Pulmonary artery endothelial cell (primary cell): ENCODE measurements around the gene PEX14. TPM values are rescaled to one million over a fixed set of nuclear protein-coding genes. Genes with fewer than 3 reads are reported as not detected.

ENCODE experiments used
- DNase-seq: peaks from one replicate; pipeline ENCODE4 v3.0.0-alpha.2; 2011; ENCODE audit warnings: low read depth, low spot score
- total RNA-seq: library from RNA; depleted of rRNA; stranded (reverse); fragments of >200 nt; gene quantifications from 2 replicates; pipeline ENCODE4 v1.2.3, GENCODE V29; 2014

Gene PEX14
- total RNA-seq, 1 donor from 2014 or later = 13.3 TPM

- DNase-seq = no peak
Measured at GRCh38 chr1:10662824-10663677, 188.3 kb downstream of the PEX14 start.

GRCh38 chr1:10663678-10664035 lies 188.9 kb downstream of the PEX14 start:
- DNase-seq = no peak

GRCh38 chr1:10664251-10664650 lies 189.5 kb downstream of the PEX14 start:
- no peak for DNase-seq

- DNase-seq = no peak
Measured at GRCh38 chr1:10665226-10665625, 190.5 kb downstream of the PEX14 start.

DNA sequence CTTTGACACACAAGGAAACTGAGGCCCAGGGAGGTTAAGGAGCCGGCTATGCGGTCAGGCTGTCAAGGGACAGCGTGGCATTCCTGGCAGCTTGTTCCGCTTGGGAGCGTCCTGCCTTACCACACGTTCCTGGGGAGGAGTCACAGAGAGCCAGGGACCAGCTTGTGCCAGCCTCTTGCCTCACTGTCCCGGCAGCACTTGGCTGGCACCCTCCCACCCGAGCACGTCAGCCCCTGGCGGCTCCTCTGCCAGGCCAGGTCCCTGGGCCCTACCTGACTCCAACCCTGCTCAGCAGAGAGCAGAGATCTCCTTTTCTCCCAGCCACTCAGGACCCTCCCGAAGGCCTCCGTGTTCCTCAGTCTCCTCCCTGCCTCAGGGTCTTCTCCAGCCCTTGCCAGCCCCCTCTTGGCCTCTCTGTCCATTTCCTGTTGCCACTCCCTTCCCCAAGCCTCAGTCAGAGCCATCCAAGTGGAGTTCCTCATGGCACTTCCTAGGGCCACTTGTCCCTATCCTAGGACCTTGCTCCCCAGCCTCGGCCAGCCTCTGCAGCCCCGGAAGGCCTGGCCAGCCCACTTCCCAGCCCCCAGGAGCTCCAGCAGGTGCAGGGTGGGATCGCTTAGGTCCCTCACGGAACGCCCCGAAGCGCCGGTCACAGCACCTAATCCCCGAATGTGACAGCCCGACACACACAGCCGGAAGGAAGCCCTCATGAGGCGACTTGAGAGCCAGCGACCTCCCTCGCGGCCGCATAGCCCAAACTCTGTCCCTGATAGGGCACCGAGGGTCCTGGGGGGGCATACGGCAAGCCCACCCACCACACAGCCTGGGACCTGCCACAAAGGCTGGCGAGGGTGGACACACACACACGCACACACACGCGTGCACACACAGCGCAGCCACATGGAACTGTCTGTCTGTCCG lies 191.4 kb downstream of the PEX14 start:
- no peak for DNase-seq

GRCh38 chr1:10667861-10668761 lies 193.4 kb downstream of the PEX14 start:
- no peak for DNase-seq

DNA sequence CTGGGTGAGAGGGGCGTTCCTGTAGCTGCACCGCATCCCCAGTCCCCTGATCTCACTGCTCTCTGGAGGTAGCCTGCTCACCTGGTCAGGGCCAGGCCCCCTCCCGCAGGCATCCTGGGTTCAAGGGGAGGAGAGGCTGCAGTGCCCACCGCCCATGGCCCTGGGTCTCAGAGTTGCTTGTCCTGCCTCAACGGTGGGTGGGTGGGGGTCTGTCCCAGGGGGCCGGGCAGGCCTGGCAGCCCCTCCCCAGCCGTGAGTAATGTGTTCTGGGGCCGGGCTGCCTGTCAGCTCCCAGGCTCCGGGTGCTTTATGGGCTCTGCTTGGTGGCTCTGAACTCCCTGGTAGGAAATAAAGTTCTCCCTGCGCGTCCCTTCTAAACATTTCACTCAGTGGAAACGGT lies 194.8 kb downstream of the PEX14 start:
- no peak for DNase-seq

GRCh38 chr1:10670190-10670589 lies 195.4 kb downstream of the PEX14 start:
- no peak for DNase-seq

DNA sequence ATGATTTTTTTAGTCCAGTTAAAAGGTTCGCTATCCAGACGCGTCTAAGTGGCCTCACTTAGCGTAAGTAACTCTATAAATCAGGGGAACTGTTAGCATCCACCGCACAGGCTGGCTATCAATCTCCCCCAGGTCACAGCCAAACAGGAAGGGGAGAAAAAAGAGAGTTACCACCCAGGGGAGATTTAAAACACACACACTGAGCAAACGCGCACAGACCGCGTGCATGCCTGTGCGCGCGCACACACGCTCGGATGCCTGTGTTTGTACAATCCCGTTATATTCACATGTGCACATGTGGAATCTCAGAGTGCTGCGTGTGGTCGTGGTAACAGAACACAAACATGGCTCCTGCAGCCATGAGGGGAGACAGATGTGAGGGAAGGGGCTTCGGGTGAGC lies 196.3 kb downstream of the PEX14 start:
- DNase-seq = no peak

- no peak for DNase-seq
Measured at GRCh38 chr1:10671622-10672342, 197.0 kb downstream of the PEX14 start.

DNA sequence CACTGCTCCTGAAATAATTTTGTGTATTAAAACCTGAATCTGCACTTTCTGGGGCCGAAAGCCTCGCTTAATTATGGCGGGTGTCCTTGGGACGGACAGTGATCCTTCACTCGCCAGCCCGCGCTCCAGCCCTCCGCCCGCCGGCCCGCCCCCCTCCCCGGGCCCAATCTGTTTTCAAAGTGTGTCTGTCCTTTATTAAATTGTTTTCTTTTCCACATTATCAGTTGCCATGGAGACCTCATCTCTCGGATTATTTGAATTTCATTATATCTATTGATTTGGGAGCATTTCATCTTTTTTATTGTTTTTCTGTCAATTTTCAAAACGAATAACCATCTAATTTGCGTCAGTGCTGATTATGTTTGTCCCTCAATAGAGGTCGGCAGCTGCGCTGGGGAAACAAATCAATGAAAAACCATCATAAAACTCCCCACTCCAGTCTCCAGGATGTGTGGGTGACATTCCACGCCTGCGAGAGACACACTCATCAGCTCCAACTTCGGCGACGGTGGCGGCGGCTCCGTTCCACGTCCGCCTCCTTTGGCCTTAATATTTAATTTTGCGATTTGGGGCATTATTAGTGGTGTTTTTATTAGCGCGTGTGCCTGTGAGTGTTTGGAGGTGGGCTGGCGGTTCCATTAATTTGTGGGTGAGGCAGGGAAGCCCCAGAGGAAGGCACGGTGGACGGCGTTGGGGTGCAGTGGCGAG lies 197.7 kb downstream of the PEX14 start:
- DNase-seq = no peak

- DNase-seq = no peak
Measured at GRCh38 chr1:10673109-10673711, 198.5 kb downstream of the PEX14 start.

GRCh38 chr1:10674222-10674621 lies 199.5 kb downstream of the PEX14 start:
- DNase-seq = no peak

GRCh38 chr1:10674700-10675609 lies 200.2 kb downstream of the PEX14 start:
- DNase-seq = no peak

GRCh38 chr1:10675813-10676212 lies 201.1 kb downstream of the PEX14 start:
- DNase-seq = no peak

- no peak for DNase-seq
Measured at GRCh38 chr1:10676963-10677362, 202.2 kb downstream of the PEX14 start.

DNA sequence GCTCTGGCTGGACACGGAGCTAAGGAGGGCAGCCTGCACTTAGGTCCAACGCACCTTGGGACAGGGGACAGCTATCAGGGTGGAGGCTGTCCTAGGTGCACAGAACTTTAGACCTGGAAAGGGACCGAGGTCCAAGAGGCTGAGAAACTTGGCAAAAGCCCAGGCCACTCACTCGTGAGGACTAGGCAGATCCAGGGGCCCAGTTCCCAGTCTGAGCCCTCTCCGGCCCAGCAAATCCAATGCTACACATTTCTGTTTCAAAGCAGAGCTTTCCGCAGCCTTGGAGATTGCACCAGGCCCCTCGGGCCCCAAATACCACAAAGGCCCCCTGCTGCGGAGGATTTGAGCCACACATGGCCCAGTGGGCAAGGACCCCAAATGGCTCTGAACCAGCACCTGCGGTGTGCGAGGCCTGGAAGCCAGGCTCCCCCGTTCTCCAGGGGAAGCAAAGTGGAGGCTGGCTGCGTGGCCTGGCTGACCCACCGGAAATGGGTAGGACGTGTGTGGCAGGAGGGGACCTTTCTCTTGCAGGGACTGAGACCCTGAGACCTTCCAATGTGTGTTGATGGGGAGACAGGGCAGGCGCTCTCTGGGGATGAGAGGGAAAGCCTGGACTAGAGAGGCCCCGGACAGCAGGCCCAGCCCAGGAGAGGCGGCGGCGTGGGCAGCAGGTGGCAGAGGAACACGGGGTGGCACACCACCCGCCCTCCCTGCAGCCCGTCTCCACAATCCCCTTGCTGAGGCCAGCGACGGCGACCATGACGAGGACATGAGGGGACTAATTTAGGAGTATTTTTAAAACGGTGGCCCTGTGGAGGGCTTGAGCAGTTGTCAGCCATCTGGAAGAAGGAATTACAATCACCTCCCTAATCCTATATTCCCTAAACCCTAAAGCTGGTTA lies 203.0 kb downstream of the PEX14 start:
- no peak for DNase-seq

- no peak for DNase-seq
Measured at GRCh38 chr1:10678402-10678801, 203.7 kb downstream of the PEX14 start.
